SK-N-SH (cell line): ENCODE results near the gene PRKG1. TPM values are rescaled to one million over a fixed set of nuclear protein-coding genes. Genes with fewer than 3 reads are reported as not detected.

Experiments used
- CTCF ChIA-PET: fragments of 300-600, 350-600 bp; formaldehyde crosslinking; extraction: SDS; loops from one replicate; lab custom pipeline; 2021; lab: Yijun Ruan, JAX
- POLR2A ChIA-PET: fragments of 350-600 bp; sonication (Branson Sonifier 250); formaldehyde crosslinking; extraction: SDS; loops from one replicate; lab custom pipeline; 2020; ENCODE audit warnings: antibody characterized with exemption, inconsistent platforms; lab: Yijun Ruan, JAX
- DNase-seq: peaks from one replicate; pipeline ENCODE4 v3.0.0; 2012
- H2AFZ ChIP-seq: fragments of 200-600 bp; sonication (generic); 2 replicates; pipeline ENCODE4 v1.8.1; 2016; ENCODE audit warnings: antibody characterized with exemption, mild to moderate bottlenecking, low read depth
- H3F3A ChIP-seq: fragments of 200-600 bp; sonication (generic); replicated peaks from 2 replicates; pipeline ENCODE3; 2016; ENCODE audit warnings: antibody characterized with exemption, mild to moderate bottlenecking; ENCODE audit not compliant: insufficient read depth
- H3K27ac ChIP-seq, 2 experiments: fragments of 200-500 bp in 1 of 2; fragments of 200-600 bp in 1 of 2; sonication (Bioruptor generic) in 1 of 2; sonication (generic), shearing (Covaris generic) in 1 of 2; 2 replicates each; pipeline versions ENCODE4 v1.5.1 to v1.6.1; 2014 to 2016; ENCODE audit warnings: low read depth in 2 of 2, inconsistent platforms in 1 of 2, low read length in 1 of 2, mild to moderate bottlenecking in 1 of 2, mixed read lengths in 1 of 2
- H3K27me3 ChIP-seq: fragments of 200-600 bp; sonication (generic), shearing (Covaris generic); 2 replicates; pipeline ENCODE4 v1.6.1; 2016; ENCODE audit warnings: mixed run types; ENCODE audit not compliant: insufficient read depth
- H3K36me3 ChIP-seq, 2 experiments: fragments of 200-500 bp in 1 of 2; fragments of 200-600 bp in 1 of 2; sonication (Bioruptor generic) in 1 of 2; sonication (generic) in 1 of 2; replicated peaks in 1 of 2; 2 replicates each; pipeline versions ENCODE3 to v1.5.1; 2014 to 2016; ENCODE audit warnings: low read length in 1 of 2, mild to moderate bottlenecking in 1 of 2; ENCODE audit not compliant: insufficient read depth in 2 of 2, control insufficient read depth in 1 of 2
- H3K4me1 ChIP-seq, 2 experiments: fragments of 200-500 bp in 1 of 2; fragments of 200-600 bp in 1 of 2; sonication (Bioruptor generic) in 1 of 2; sonication (generic), shearing (Covaris generic) in 1 of 2; 2 replicates each; pipeline versions ENCODE4 v1.5.1 to v1.6.1; 2014 to 2016; ENCODE audit warnings: low read depth in 1 of 2, low read length in 1 of 2, mixed run types in 1 of 2; ENCODE audit not compliant: insufficient read depth in 2 of 2, control insufficient read depth in 1 of 2
- H3K4me2 ChIP-seq: fragments of 200-600 bp; sonication (generic), shearing (Covaris generic); 2 replicates; pipeline ENCODE4 v1.6.1; 2017; ENCODE audit warnings: mixed run types
- H3K4me3 ChIP-seq, 2 experiments: fragments of 200-500 bp in 1 of 2; fragments of 200-600 bp in 1 of 2; sonication (Bioruptor generic) in 1 of 2; sonication (generic), shearing (Covaris generic) in 1 of 2; 2 replicates each; pipeline versions ENCODE4 v1.5.1 to v1.8.1; 2014 to 2016; ENCODE audit warnings: low read depth in 2 of 2, inconsistent platforms in 1 of 2, low read length in 1 of 2, mild to moderate bottlenecking in 1 of 2, mixed read lengths in 1 of 2, moderate library complexity in 1 of 2
- H3K79me2 ChIP-seq: fragments of 200-600 bp; sonication (generic); 2 replicates; pipeline ENCODE4 v1.8.1; 2017; ENCODE audit warnings: mild to moderate bottlenecking; ENCODE audit not compliant: insufficient read depth
- H3K9ac ChIP-seq: fragments of 200-600 bp; sonication (generic); 2 replicates; pipeline ENCODE4 v1.6.1; 2017; ENCODE audit warnings: mixed run types
- H3K9me2 ChIP-seq: fragments of 200-600 bp; sonication (generic); 2 replicates; pipeline ENCODE4 v1.6.1; 2017; ENCODE audit warnings: mixed run types
- H3K9me3 ChIP-seq: fragments of 200-600 bp; sonication (generic); 2 replicates; pipeline ENCODE4 v1.6.1; 2017; ENCODE audit warnings: mixed run types, mild to moderate bottlenecking, moderate library complexity
- H4K20me1 ChIP-seq: fragments of 200-600 bp; sonication (generic); 2 replicates; pipeline ENCODE4 v1.6.1; 2017; ENCODE audit warnings: mild to moderate bottlenecking, mixed run types; ENCODE audit not compliant: insufficient read depth
- ELF1 ChIP-seq: IDR thresholded peaks from 2 replicates; pipeline ENCODE4 v1.4.0; 2012
- EZH2phosphoT487 ChIP-seq: fragments of 200-600 bp; sonication (generic); IDR thresholded peaks from 2 replicates; pipeline ENCODE4 v1.6.1; 2017; ENCODE audit warnings: low read depth, mixed run types, mild to moderate bottlenecking, antibody characterized with exemption, moderate library complexity, borderline replicate concordance
- FOSL2 ChIP-seq: IDR thresholded peaks from 2 replicates; pipeline ENCODE4 v1.4.0; 2012; ENCODE audit warnings: low read depth, mild to moderate bottlenecking, moderate library complexity, borderline replicate concordance
- GABPA ChIP-seq: IDR thresholded peaks from 2 replicates; pipeline ENCODE4 v1.4.0; 2012; ENCODE audit warnings: low read depth, mild to moderate bottlenecking
- IRF3 ChIP-seq: fragments of 150-350 bp; IDR thresholded peaks from 2 replicates; pipeline ENCODE4 v1.6.1; 2016; ENCODE audit warnings: mild to moderate bottlenecking, low read depth, low read length
- MEF2A ChIP-seq: IDR thresholded peaks from 2 replicates; pipeline ENCODE4 v1.4.0; 2012; ENCODE audit warnings: low read depth, borderline replicate concordance
- MXI1 ChIP-seq: IDR thresholded peaks from 2 replicates; pipeline ENCODE4 v1.6.1; 2012; ENCODE audit warnings: mild to moderate bottlenecking, low read depth, low read length, improper control_type of control experiment
- NFIC ChIP-seq: IDR thresholded peaks from 2 replicates; pipeline ENCODE4 v1.4.0; 2012; ENCODE audit warnings: borderline replicate concordance
- POLR2AphosphoS5 ChIP-seq: IDR thresholded peaks from 2 replicates; pipeline ENCODE4 v1.6.1; 2012; ENCODE audit warnings: low read depth, low read length
- RCOR1 ChIP-seq: fragments of 150-350 bp; IDR thresholded peaks from 2 replicates; pipeline ENCODE4 v1.6.1; 2017; ENCODE audit warnings: antibody characterized with exemption, low read length
- REST ChIP-seq: IDR thresholded peaks from 2 replicates; pipeline ENCODE4 v1.6.1; 2012; ENCODE audit warnings: mild to moderate bottlenecking, low read depth, low read length, moderate library complexity
- RFX5 ChIP-seq: IDR thresholded peaks from 2 replicates; pipeline ENCODE4 v1.6.1; 2012; ENCODE audit warnings: mild to moderate bottlenecking, improper control_type of control experiment, low read length
- TCF12 ChIP-seq: IDR thresholded peaks from 2 replicates; pipeline ENCODE4 v1.4.0; 2012
- USF1 ChIP-seq: IDR thresholded peaks from 2 replicates; pipeline ENCODE4 v1.4.0; 2012; ENCODE audit warnings: low read depth, borderline replicate concordance
- USF2 ChIP-seq: fragments of 150-350 bp; IDR thresholded peaks from 2 replicates; pipeline ENCODE4 v1.6.1; 2017; ENCODE audit warnings: antibody characterized with exemption, low read length, low read depth, borderline replicate concordance
- ZBTB33 ChIP-seq: IDR thresholded peaks from 2 replicates; pipeline ENCODE4 v1.4.0; 2012; ENCODE audit warnings: low read depth, borderline replicate concordance
- WGBS: methylation state at CpG from one replicate; pipeline ENCODE4 v1.1.6; 2017; ENCODE audit warnings: low lambda C conversion rate; 5-methylcytosine and 5-hydroxymethylcytosine counted together
- polyA plus RNA-seq, 3 experiments: library from polyadenylated mRNA; depleted of rRNA; stranded (reverse); fragments of >200 nt; gene quantifications; 2 replicates each; pipeline ENCODE4 v1.2.3, GENCODE V29; 2012

The PRKG1 gene
- polyA plus RNA-seq, 1 of the 3 experiments (the other 2 are of a cell fraction), result 4.1 TPM

- H3K27me3 ChIP-seq, result no peaks in the 10 kb centered on the region
- H2AFZ ChIP-seq, result no peak overlapping the region
- no peak for DNase-seq
- no peaks in the 10 kb centered on the region for H3K9me3 ChIP-seq
- peaks cover 3% of the 10 kb centered on the region for H3F3A ChIP-seq
- H3K4me2 ChIP-seq, result no peak overlapping the region
- no peak overlapping the region for H3K27ac ChIP-seq
- TF ChIP-seq REST (no peak), ELF1 (no peak), IRF3 (no peak), NFIC (no peak), EZH2phosphoT487 (no peak)
- H3K9ac ChIP-seq, result no peak overlapping the region
- no peak overlapping the region for H3K4me3 ChIP-seq
- H3K79me2 ChIP-seq, result no peaks in the 10 kb centered on the region
- ChIA-PET POLR2A (no interaction called here), CTCF (interaction anchor here (1.0 to 2.1 kb wide), 4 partner anchors 10 to 185 kb away, joined by 3 to 5 read pairs (median 4); no protein-coding TSS in a partner anchor)
- no peaks in the 10 kb centered on the region for H3K36me3 ChIP-seq
- H3K4me1 ChIP-seq, result peaks cover 0 to 2% of the 10 kb centered on the region in 2 experiments; a peak in 2 of 4 replicates
- H3K9me2 ChIP-seq, result no peaks in the 10 kb centered on the region; the same call in 1 of the 2 replicates
- WGBS, result 83% methylated on average over 3 of the region's 3 CpGs
- no peaks in the 10 kb centered on the region for H4K20me1 ChIP-seq
These were observed 733.9 kb downstream of the PRKG1 start for GRCh38 chr10:51808187-51808586.

- Histone ChIP-seq H3K9me2 (no peaks in the 10 kb centered on the region), H3K27me3 (no peaks in the 10 kb centered on the region), H3K4me1 (no peaks in the 10 kb centered on the region; a peak in 1 of 4 replicates), H3K9me3 (no peaks in the 10 kb centered on the region), H3K4me3 (no peak overlapping the region), H3F3A (no peaks in the 10 kb centered on the region), H3K4me2 (no peak overlapping the region), H3K36me3 (no peaks in the 10 kb centered on the region), H4K20me1 (no peaks in the 10 kb centered on the region), H3K27ac (no peak overlapping the region), H2AFZ (no peak overlapping the region), H3K79me2 (no peaks in the 10 kb centered on the region), H3K9ac (no peak overlapping the region)
- DNase-seq, result no peak
- CTCF ChIA-PET, result no interaction called here
- 69% methylated on average over 2 of the region's 2 CpGs for WGBS
- POLR2A ChIA-PET, result no interaction called here
- TF ChIP-seq RFX5 (no peak), IRF3 (no peak), ZBTB33 (no peak), ELF1 (no peak), USF1 (no peak), RCOR1 (no peak), TCF12 (no peak), POLR2AphosphoS5 (no peak), MEF2A (no peak), MXI1 (no peak), GABPA (no peak), FOSL2 (no peak), USF2 (no peak)
These were observed 741.4 kb downstream of the PRKG1 start for GRCh38 chr10:51815723-51816122.
